Uterus (tissue), 2 donors: Measurements from ENCODE around the gene USB1.

Experiments used
- POLR2A ChIP-seq, 2 donors: fragments of 450-650 bp; IDR thresholded peaks; one replicate each; pipeline ENCODE4 v1.6.1; 2016; ENCODE audit warnings: antibody characterized with exemption in 2 of 2, mild to moderate bottlenecking in 1 of 2, moderate library complexity in 1 of 2
- TF ChIP-seq, protein P1 (sequence below), 4 experiments: fragments of 200-600 bp in 2 of 4; fragments of 450-650 bp in 2 of 4; sonication (generic) in 2 of 4; IDR thresholded peaks; one replicate each; pipeline ENCODE4 v1.5.1; 2016 to 2019; ENCODE audit warnings: antibody characterized with exemption in 4 of 4, mild to moderate bottlenecking in 2 of 4, moderate library complexity in 1 of 4

- TF ChIP-seq, protein P1, sequence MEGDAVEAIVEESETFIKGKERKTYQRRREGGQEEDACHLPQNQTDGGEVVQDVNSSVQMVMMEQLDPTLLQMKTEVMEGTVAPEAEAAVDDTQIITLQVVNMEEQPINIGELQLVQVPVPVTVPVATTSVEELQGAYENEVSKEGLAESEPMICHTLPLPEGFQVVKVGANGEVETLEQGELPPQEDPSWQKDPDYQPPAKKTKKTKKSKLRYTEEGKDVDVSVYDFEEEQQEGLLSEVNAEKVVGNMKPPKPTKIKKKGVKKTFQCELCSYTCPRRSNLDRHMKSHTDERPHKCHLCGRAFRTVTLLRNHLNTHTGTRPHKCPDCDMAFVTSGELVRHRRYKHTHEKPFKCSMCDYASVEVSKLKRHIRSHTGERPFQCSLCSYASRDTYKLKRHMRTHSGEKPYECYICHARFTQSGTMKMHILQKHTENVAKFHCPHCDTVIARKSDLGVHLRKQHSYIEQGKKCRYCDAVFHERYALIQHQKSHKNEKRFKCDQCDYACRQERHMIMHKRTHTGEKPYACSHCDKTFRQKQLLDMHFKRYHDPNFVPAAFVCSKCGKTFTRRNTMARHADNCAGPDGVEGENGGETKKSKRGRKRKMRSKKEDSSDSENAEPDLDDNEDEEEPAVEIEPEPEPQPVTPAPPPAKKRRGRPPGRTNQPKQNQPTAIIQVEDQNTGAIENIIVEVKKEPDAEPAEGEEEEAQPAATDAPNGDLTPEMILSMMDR (IDR thresholded peaks at IDR 0.05) = no peak
- TF ChIP-seq POLR2A (IDR thresholded peaks at IDR 0.05) = no peak
These were observed 18.8 kb downstream of the USB1 start for GRCh38 chr16:58019866-58020538.
